Adipocyte (in vitro differentiated cells): ENCODE measurements around the gene CST7.

Experiments
- DNase-seq: peaks from one replicate; pipeline ENCODE4 v3.0.0-alpha.2; 2015; ENCODE audit warnings: low read depth
- H3K27me3 ChIP-seq: replicated peaks from 2 replicates; pipeline ENCODE4 v1.7.0; 2013; ENCODE audit warnings: mild to moderate bottlenecking, low read length, moderate library complexity; ENCODE audit not compliant: control insufficient read depth, insufficient read depth
- H3K36me3 ChIP-seq: 2 replicates; pipeline ENCODE4 v1.7.0; 2013; ENCODE audit warnings: low read length, mild to moderate bottlenecking, moderate library complexity; ENCODE audit not compliant: control insufficient read depth, insufficient read depth, severe bottlenecking
- H3K4me1 ChIP-seq: 2 replicates; pipeline ENCODE4 v1.7.0; 2013; ENCODE audit warnings: mild to moderate bottlenecking, low read length, moderate library complexity; ENCODE audit not compliant: control insufficient read depth, insufficient read depth
- H3K4me3 ChIP-seq: 2 replicates; pipeline ENCODE4 v1.7.0; 2013; ENCODE audit warnings: mild to moderate bottlenecking, low read length, moderate library complexity
- H3K9ac ChIP-seq: 2 replicates; pipeline ENCODE4 v1.7.0; 2013; ENCODE audit warnings: mild to moderate bottlenecking, low read length, moderate library complexity
- H3K9me3 ChIP-seq: 2 replicates; pipeline ENCODE4 v1.7.0; 2013; ENCODE audit warnings: mild to moderate bottlenecking, low read length, moderate library complexity; ENCODE audit not compliant: control insufficient read depth

The CST7 gene

GRCh38 chr20:25003002-25003401 is 53.9 kb downstream of the CST7 start:
- peaks cover 23% of the 10 kb centered on the region for H3K4me1 ChIP-seq
- no peak overlapping the region for H3K4me3 ChIP-seq
- H3K9ac ChIP-seq, result no peak overlapping the region
- DNase-seq, result no peak
- peaks cover 27% of the 10 kb centered on the region for H3K36me3 ChIP-seq
- H3K27me3 ChIP-seq, result peaks cover 5% of the 10 kb centered on the region
- H3K9me3 ChIP-seq, result no peaks in the 10 kb centered on the region

- peak; percentile 41 for DNase-seq
- H3K4me3 ChIP-seq, result no peak overlapping the region
Measured at GRCh38 chr20:25005220-25005619, 56.2 kb downstream of the CST7 start.

GRCh38 chr20:25005661-25006060 is 56.6 kb downstream of the CST7 start:
- no peak overlapping the region for H3K4me3 ChIP-seq
- H3K27me3 ChIP-seq, result peaks cover 5% of the 10 kb centered on the region
- DNase-seq, result no peak
- peaks cover 40% of the 10 kb centered on the region for H3K36me3 ChIP-seq
- H3K9ac ChIP-seq, result no peak overlapping the region
- no peaks in the 10 kb centered on the region for H3K9me3 ChIP-seq
- peaks cover 3% of the 10 kb centered on the region for H3K4me1 ChIP-seq

More at GRCh38 chr20:25005220-25005619, 56.2 kb downstream of the CST7 start:
- Histone ChIP-seq H3K27me3 (peaks cover 5% of the 10 kb centered on the region), H3K4me1 (peaks cover 5% of the 10 kb centered on the region), H3K36me3 (peaks cover 35% of the 10 kb centered on the region), H3K9ac (no peak overlapping the region), H3K9me3 (no peaks in the 10 kb centered on the region)

- Histone ChIP-seq H3K36me3 (peaks cover 48% of the 10 kb centered on the region), H3K4me1 (no peaks in the 10 kb centered on the region), H3K9me3 (no peaks in the 10 kb centered on the region), H3K27me3 (peaks cover 5% of the 10 kb centered on the region), H3K4me3 (no peak overlapping the region), H3K9ac (no peak overlapping the region)
- DNase-seq, result no peak
Measured at GRCh38 chr20:25006431-25007167, 57.5 kb downstream of the CST7 start.

- no peaks in the 10 kb centered on the region for H3K9me3 ChIP-seq
- peaks cover 59% of the 10 kb centered on the region for H3K36me3 ChIP-seq
- H3K9ac ChIP-seq, result no peak overlapping the region
- H3K4me3 ChIP-seq, result no peak overlapping the region
- peaks cover 5% of the 10 kb centered on the region for H3K27me3 ChIP-seq
- DNase-seq, result no peak
- H3K4me1 ChIP-seq, result no peaks in the 10 kb centered on the region
Measured at GRCh38 chr20:25007491-25008305, 58.6 kb downstream of the CST7 start.

- peaks cover 68% of the 10 kb centered on the region for H3K36me3 ChIP-seq
- no peak overlapping the region for H3K4me3 ChIP-seq
- no peaks in the 10 kb centered on the region for H3K4me1 ChIP-seq
- peaks cover 5% of the 10 kb centered on the region for H3K27me3 ChIP-seq
- DNase-seq, result no peak
- H3K9me3 ChIP-seq, result no peaks in the 10 kb centered on the region
- no peak overlapping the region for H3K9ac ChIP-seq
Measured at GRCh38 chr20:25008388-25009217, 59.5 kb downstream of the CST7 start.
